ENCODE results near the gene TMEM151B. TPM values are rescaled to one million over a fixed set of nuclear protein-coding genes. Genes with fewer than 3 reads are reported as not detected.
A peak's percentile ranks its signal among the peaks of the same experiment; 100 is the strongest.

TMEM151B gene
- total and polyA plus RNA-seq, 2 of the 13 experiments (the other 11 are each of a cell fraction or from before 2014, with no cell fraction given): not detected

GRCh38 chr6:44237021-44237812, 33.0 kb upstream of the TMEM151B start (continued):
- TF ChIP-seq CEBPB (IDR thresholded peaks at IDR 0.05; ENCODE audit: borderline replicate concordance, low read depth, low read length) (0 out of 2 replicates have a peak, but pooled peaks have one; percentile 1), FOXP1 (IDR thresholded peaks at IDR 0.05) (no peak), FOXP1 (CRISPR knock-in tag; IDR thresholded peaks at IDR 0.05) (peak; percentile 57; the same call in 1 of the 2 replicates), TFDP1 (CRISPR knock-in tag; IDR thresholded peaks at IDR 0.05; ENCODE audit: borderline replicate concordance) (0 out of 2 replicates have a peak, but pooled peaks have one; percentile 12), HOXA9 (CRISPR knock-in tag; IDR thresholded peaks at IDR 0.05; ENCODE audit: borderline replicate concordance) (no peak), NR1H2 (CRISPR knock-in tag; IDR thresholded peaks at IDR 0.05; ENCODE audit: borderline replicate concordance, low read depth) (peak; percentile 65; the same call in 1 of the 2 replicates), TBX3 (IDR thresholded peaks at IDR 0.05; ENCODE audit: borderline replicate concordance) (no peak), ZNF264 (CRISPR knock-in tag; IDR thresholded peaks at IDR 0.05) (0 out of 2 replicates have a peak, but pooled peaks have one; percentile 13), MLXIP (CRISPR knock-in tag; IDR thresholded peaks at IDR 0.05; ENCODE audit: borderline replicate concordance) (no peak)

All from HepG2 (cell line).